Mesendoderm (in vitro differentiated cells): ENCODE results near the gene ZNF543.

Experiments used
- DNase-seq: peaks from one replicate; pipeline ENCODE4 v3.0.0; 2013
- H2AK5ac ChIP-seq: 2 replicates; pipeline ENCODE4 v1.6.1; 2013; ENCODE audit warnings: low read length, inconsistent platforms
- H2BK120ac ChIP-seq: 2 replicates; pipeline ENCODE4 v1.6.1; 2013; ENCODE audit warnings: low read depth, mild to moderate bottlenecking, low read length, moderate library complexity, mixed read lengths
- H2BK15ac ChIP-seq: replicated peaks from 2 replicates; pipeline ENCODE4 v1.6.1; 2013; ENCODE audit warnings: low read depth, mild to moderate bottlenecking, moderate library complexity
- H2BK5ac ChIP-seq: 2 replicates; pipeline ENCODE4 v1.6.1; 2013; ENCODE audit warnings: low read length, inconsistent platforms
- H3K18ac ChIP-seq: 2 replicates; pipeline ENCODE4 v1.6.1; 2013; ENCODE audit warnings: mild to moderate bottlenecking, low read length, mixed read lengths
- H3K23ac ChIP-seq: one replicate; pipeline ENCODE4 v1.6.1; 2013; ENCODE audit warnings: low read length
- H3K27ac ChIP-seq: 2 replicates; pipeline ENCODE4 v1.5.1; 2013; ENCODE audit warnings: low read depth, mild to moderate bottlenecking, inconsistent platforms, low read length, moderate library complexity
- H3K27me3 ChIP-seq: 2 replicates; pipeline ENCODE4 v1.6.1; 2013; ENCODE audit warnings: low read length, control low read depth, mild to moderate bottlenecking, inconsistent platforms; ENCODE audit not compliant: insufficient read depth, poor library complexity
- H3K36me3 ChIP-seq: 2 replicates; pipeline ENCODE4 v1.6.1; 2013; ENCODE audit warnings: low read length, inconsistent platforms; ENCODE audit not compliant: control insufficient read depth, insufficient read depth
- H3K4ac ChIP-seq: one replicate; pipeline ENCODE4 v1.6.1; 2013; ENCODE audit warnings: low read depth, mild to moderate bottlenecking, low read length, moderate library complexity
- H3K4me1 ChIP-seq: 2 replicates; pipeline ENCODE4 v1.6.1; 2013; ENCODE audit warnings: low read depth, low read length, inconsistent platforms; ENCODE audit not compliant: control insufficient read depth
- H3K4me2 ChIP-seq: 2 replicates; pipeline ENCODE4 v1.6.1; 2013; ENCODE audit warnings: low read length
- H3K4me3 ChIP-seq: 2 replicates; pipeline ENCODE4 v1.5.1; 2013; ENCODE audit warnings: mild to moderate bottlenecking, low read length
- H3K56ac ChIP-seq: one replicate; pipeline ENCODE4 v1.6.1; 2013; ENCODE audit warnings: low read length
- H3K79me1 ChIP-seq: 2 replicates; pipeline ENCODE4 v1.6.1; 2013; ENCODE audit warnings: low read length, inconsistent platforms
- H3K79me2 ChIP-seq: 2 replicates; pipeline ENCODE4 v1.6.1; 2013; ENCODE audit warnings: mild to moderate bottlenecking, low read length; ENCODE audit not compliant: control insufficient read depth, insufficient read depth
- H3K9ac ChIP-seq: 2 replicates; pipeline ENCODE4 v1.6.1; 2013; ENCODE audit warnings: low read length, inconsistent platforms
- H4K5ac ChIP-seq: one replicate; pipeline ENCODE4 v1.6.1; 2013; ENCODE audit warnings: low read length
- H4K8ac ChIP-seq: one replicate; pipeline ENCODE4 v1.6.1; 2013; ENCODE audit warnings: low read depth, mild to moderate bottlenecking, control low read depth, low read length, moderate library complexity
- WGBS: extraction: QIAGEN DNeasy Blood & Tissue Kit; methylation state at CpG from one replicate; pipeline ENCODE4 v1.1.7; 2013; ENCODE audit warnings: low lambda C conversion rate, missing lambda C conversion rate; ENCODE audit not compliant: insufficient coverage; ENCODE audit errors: extremely low coverage; 5-methylcytosine and 5-hydroxymethylcytosine counted together

ZNF543 gene

DNA sequence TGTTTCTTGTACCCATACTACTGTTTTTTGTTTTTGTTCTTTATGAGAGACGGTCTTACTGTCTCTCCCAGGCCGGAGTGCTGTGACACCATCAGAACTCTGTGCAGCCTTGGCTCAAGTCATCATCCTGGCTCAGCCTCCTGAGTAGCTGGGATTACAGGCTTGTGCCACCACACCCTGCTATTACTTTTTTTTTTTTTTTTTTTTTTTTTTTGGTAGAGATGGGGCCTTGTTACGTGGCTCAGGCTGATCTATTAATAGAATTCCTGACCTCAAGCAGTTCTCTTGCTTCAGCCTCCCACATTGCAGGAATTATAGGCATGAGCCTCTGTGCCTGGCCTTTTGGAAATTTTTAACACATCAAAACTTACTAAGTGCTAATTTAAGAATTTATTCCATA lies 27.9 kb downstream of the ZNF543 start:
- Histone ChIP-seq H3K23ac (no peak overlapping the region), H2BK15ac (no peak overlapping the region), H3K18ac (no peak overlapping the region), H3K36me3 (no peaks in the 10 kb centered on the region), H2AK5ac (no peak overlapping the region), H3K79me1 (peaks cover 18% of the 10 kb centered on the region), H3K27ac (no peak overlapping the region), H2BK120ac (no peak overlapping the region), H3K79me2 (peaks cover 19% of the 10 kb centered on the region), H4K8ac (no peak overlapping the region), H2BK5ac (no peak overlapping the region), H3K4ac (no peak overlapping the region), H3K27me3 (no peaks in the 10 kb centered on the region), H3K9ac (no peak overlapping the region), H4K5ac (no peak overlapping the region), H3K4me1 (peaks cover 5% of the 10 kb centered on the region), H3K4me3 (no peak overlapping the region), H3K4me2 (no peak overlapping the region), H3K56ac (no peak overlapping the region)
- no CpG with 5 or more reads among the region's 3 CpGs for WGBS
- no peak for DNase-seq

GRCh38 chr19:57350877-57351805 lies 30.9 kb downstream of the ZNF543 start, which contains the start of gene ZNF304:
Gene ZNF304, plus strand, starts transcription at chr19:57351271. Its CDS starts 394 bp downstream, at chr19:57351665.
- Histone ChIP-seq H3K79me2 (peaks cover 24% of the 10 kb centered on the region), H2AK5ac (no peak within 1 kb of the TSS), H3K18ac (no peak within 1 kb of the TSS), H3K9ac (peak within 1 kb of the TSS; percentile 93), H4K5ac (peak within 1 kb of the TSS; percentile 94), H3K4ac (no peak within 1 kb of the TSS), H3K4me3 (peak within 1 kb of the TSS; percentile 94), H3K27ac (no peak within 1 kb of the TSS), H4K8ac (peak within 1 kb of the TSS; percentile 91), H3K4me1 (peaks cover 5% of the 10 kb centered on the region), H3K4me2 (peak within 1 kb of the TSS; percentile 80), H3K36me3 (peaks cover 6% of the 10 kb centered on the region), H2BK120ac (no peak within 1 kb of the TSS), H2BK5ac (no peak within 1 kb of the TSS), H2BK15ac (no peak within 1 kb of the TSS), H3K27me3 (no peaks in the 10 kb centered on the region), H3K79me1 (peaks cover 22% of the 10 kb centered on the region), H3K23ac (no peak within 1 kb of the TSS), H3K56ac (peak within 1 kb of the TSS; percentile 95)
- no CpG with 5 or more reads among the region's 57 CpGs for WGBS
- DNase-seq = peak; percentile 98

DNA sequence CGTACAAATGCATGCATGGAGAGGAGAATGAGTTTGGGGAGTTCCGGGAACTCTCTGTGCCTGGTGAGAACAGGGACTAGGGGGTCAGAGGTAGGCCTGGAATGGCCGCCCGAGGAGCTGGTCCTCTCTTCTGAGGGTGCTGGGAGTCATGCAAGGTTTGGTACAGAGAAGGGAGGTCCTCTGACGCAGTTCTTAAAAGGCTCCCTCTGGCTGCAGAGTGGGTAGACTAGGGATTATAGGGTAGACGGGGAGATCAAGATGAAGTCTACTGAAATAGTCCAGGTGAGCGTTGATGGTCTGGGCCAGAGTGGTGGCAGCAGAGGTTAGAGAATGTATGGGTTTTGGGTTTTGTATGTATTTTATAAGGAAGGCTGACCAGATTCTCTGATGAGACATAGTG lies 31.6 kb downstream of the ZNF543 start:
- no peak overlapping the region for H2BK5ac ChIP-seq
- peaks cover 24% of the 10 kb centered on the region for H3K79me2 ChIP-seq
- H3K4me2 ChIP-seq = peak overlapping the region; percentile 54
- peaks cover 5% of the 10 kb centered on the region for H3K4me1 ChIP-seq
- no CpG with 5 or more reads among the region's 7 CpGs for WGBS
- H3K27me3 ChIP-seq = no peaks in the 10 kb centered on the region
- peak; percentile 14 for DNase-seq
- H2BK15ac ChIP-seq = no peak overlapping the region
- H3K36me3 ChIP-seq = peaks cover 8% of the 10 kb centered on the region
- peak overlapping the region; percentile 93 for H3K9ac ChIP-seq
- H3K27ac ChIP-seq = no peak overlapping the region
- H3K4me3 ChIP-seq = peak overlapping the region; percentile 94
- peaks cover 22% of the 10 kb centered on the region for H3K79me1 ChIP-seq
- H2BK120ac ChIP-seq = no peak overlapping the region
- H3K4ac ChIP-seq = no peak overlapping the region
- H4K5ac ChIP-seq = no peak overlapping the region
- no peak overlapping the region for H3K23ac ChIP-seq
- no peak overlapping the region for H4K8ac ChIP-seq
- H2AK5ac ChIP-seq = no peak overlapping the region
- no peak overlapping the region for H3K18ac ChIP-seq
- peak overlapping the region; percentile 95 for H3K56ac ChIP-seq

- H2BK120ac ChIP-seq = no peak overlapping the region
- no peak overlapping the region for H3K9ac ChIP-seq
- no peak overlapping the region for H4K8ac ChIP-seq
- H3K79me1 ChIP-seq = peaks cover 24% of the 10 kb centered on the region
- no peak overlapping the region for H4K5ac ChIP-seq
- no peak overlapping the region for H3K27ac ChIP-seq
- H3K4me2 ChIP-seq = no peak overlapping the region
- peaks cover 24% of the 10 kb centered on the region for H3K79me2 ChIP-seq
- no peak overlapping the region for H3K4ac ChIP-seq
- H3K4me1 ChIP-seq = peaks cover 5% of the 10 kb centered on the region
- no peak overlapping the region for H3K56ac ChIP-seq
- no peak for DNase-seq
- H3K18ac ChIP-seq = no peak overlapping the region
- H2BK15ac ChIP-seq = no peak overlapping the region
- H3K4me3 ChIP-seq = no peak overlapping the region
- H3K36me3 ChIP-seq = peaks cover 12% of the 10 kb centered on the region
- H3K23ac ChIP-seq = no peak overlapping the region
- WGBS = no CpG with 5 or more reads among the region's 4 CpGs
- no peak overlapping the region for H2BK5ac ChIP-seq
- no peak overlapping the region for H2AK5ac ChIP-seq
- H3K27me3 ChIP-seq = no peaks in the 10 kb centered on the region
Observed at GRCh38 chr19:57355916-57356315, 35.6 kb downstream of the ZNF543 start.

- no peak overlapping the region for H3K56ac ChIP-seq
- no peak overlapping the region for H2BK5ac ChIP-seq
- peaks cover 13% of the 10 kb centered on the region for H3K79me1 ChIP-seq
- no peak for DNase-seq
- no peak overlapping the region for H2BK15ac ChIP-seq
- H3K18ac ChIP-seq = no peak overlapping the region
- no peak overlapping the region for H3K23ac ChIP-seq
- no peak overlapping the region for H2BK120ac ChIP-seq
- H3K36me3 ChIP-seq = peaks cover 12% of the 10 kb centered on the region
- H3K4me3 ChIP-seq = no peak overlapping the region
- no peak overlapping the region for H4K5ac ChIP-seq
- H3K79me2 ChIP-seq = peaks cover 12% of the 10 kb centered on the region
- H3K27ac ChIP-seq = no peak overlapping the region
- no peak overlapping the region for H3K9ac ChIP-seq
- H3K27me3 ChIP-seq = no peaks in the 10 kb centered on the region
- no peak overlapping the region for H2AK5ac ChIP-seq
- H3K4ac ChIP-seq = no peak overlapping the region
- no peak overlapping the region for H4K8ac ChIP-seq
- H3K4me1 ChIP-seq = peaks cover under 1% of the 10 kb centered on the region
- WGBS = no CpG with 5 or more reads among the region's 5 CpGs
- no peak overlapping the region for H3K4me2 ChIP-seq
Observed at GRCh38 chr19:57357406-57357805, 37.1 kb downstream of the ZNF543 start.
